ENCODE measurements around the gene FLOT1.

- TF ChIP-seq, protein P1, sequence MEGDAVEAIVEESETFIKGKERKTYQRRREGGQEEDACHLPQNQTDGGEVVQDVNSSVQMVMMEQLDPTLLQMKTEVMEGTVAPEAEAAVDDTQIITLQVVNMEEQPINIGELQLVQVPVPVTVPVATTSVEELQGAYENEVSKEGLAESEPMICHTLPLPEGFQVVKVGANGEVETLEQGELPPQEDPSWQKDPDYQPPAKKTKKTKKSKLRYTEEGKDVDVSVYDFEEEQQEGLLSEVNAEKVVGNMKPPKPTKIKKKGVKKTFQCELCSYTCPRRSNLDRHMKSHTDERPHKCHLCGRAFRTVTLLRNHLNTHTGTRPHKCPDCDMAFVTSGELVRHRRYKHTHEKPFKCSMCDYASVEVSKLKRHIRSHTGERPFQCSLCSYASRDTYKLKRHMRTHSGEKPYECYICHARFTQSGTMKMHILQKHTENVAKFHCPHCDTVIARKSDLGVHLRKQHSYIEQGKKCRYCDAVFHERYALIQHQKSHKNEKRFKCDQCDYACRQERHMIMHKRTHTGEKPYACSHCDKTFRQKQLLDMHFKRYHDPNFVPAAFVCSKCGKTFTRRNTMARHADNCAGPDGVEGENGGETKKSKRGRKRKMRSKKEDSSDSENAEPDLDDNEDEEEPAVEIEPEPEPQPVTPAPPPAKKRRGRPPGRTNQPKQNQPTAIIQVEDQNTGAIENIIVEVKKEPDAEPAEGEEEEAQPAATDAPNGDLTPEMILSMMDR (IDR thresholded peaks at IDR 0.05), result no peak
- TF ChIP-seq EZH2 (IDR thresholded peaks at IDR 0.05; ENCODE audit: borderline replicate concordance, insufficient read depth, low read depth, low read length, poor library complexity, severe bottlenecking), result no peak
Observed at GRCh38 chr6:30720738-30721197, 21.7 kb downstream of the FLOT1 start.

Measured in B cell (primary cell).